ENCODE data around the gene TRRAP. TPM values are rescaled to one million over a fixed set of nuclear protein-coding genes. Genes with fewer than 3 reads are reported as not detected.
"Not testable (repeated sequence)": the region's sequence is repeated elsewhere in the genome, so short reads cannot be mapped to it uniquely, and the experiment has no call there.

Gene TRRAP
- total and polyA plus RNA-seq, 4 donors: 8.3 to 43.1 (median 20.9) TPM

GRCh38 chr7:99042957-99043356, 164.6 kb downstream of the TRRAP start:
- no peak for TF ChIP-seq CTCF (IDR thresholded peaks at IDR 0.05; ENCODE audit: control extremely low read depth, extremely low read depth)
- DNase-seq (no peak), ATAC-seq (ENCODE audit: insufficient read depth, low FRiP score) (no peak)
- H3K36me3 ChIP-seq (ENCODE audit: control insufficient read depth in 4 of 4, insufficient read depth in 4 of 4, low read length in 4 of 4): peaks cover 17 to 53% (median 41%) of the 10 kb centered on the region in 4 donors
- 63 to 73% methylated on average over 5 of the region's 5 CpGs for WGBS, 2 donors
- H3K4me3 ChIP-seq: no peak overlapping the region
- H3K27ac ChIP-seq (ENCODE audit: low read depth in 1 of 2, low read length in 1 of 2): no peak overlapping the region
- H3K27me3 ChIP-seq (ENCODE audit: control insufficient read depth in 3 of 3, insufficient read depth in 3 of 3, low read length in 2 of 3): no peaks in the 10 kb centered on the region
- no peaks in the 10 kb centered on the region for H3K4me1 ChIP-seq (ENCODE audit: control insufficient read depth in 5 of 5, insufficient read depth in 5 of 5, low read length in 5 of 5)
- no peaks in the 10 kb centered on the region for H3K9me3 ChIP-seq (ENCODE audit: control insufficient read depth in 4 of 4, insufficient read depth in 3 of 4, low read length in 3 of 4)
- no peak overlapping the region for H3K9ac ChIP-seq (ENCODE audit: insufficient read depth in 1 of 2, low read length in 2 of 2)

- H3K36me3 ChIP-seq (ENCODE audit: control insufficient read depth in 4 of 4, insufficient read depth in 4 of 4, low read length in 4 of 4): peaks cover 21 to 53% (median 41%) of the 10 kb centered on the region in 4 donors
- H3K9ac ChIP-seq (ENCODE audit: insufficient read depth in 1 of 2, low read length in 2 of 2); DNase-seq; H3K27me3 ChIP-seq (ENCODE audit: control insufficient read depth in 3 of 3, insufficient read depth in 3 of 3, low read length in 2 of 3); ATAC-seq (ENCODE audit: insufficient read depth, low FRiP score); H3K4me3 ChIP-seq; H3K4me1 ChIP-seq (ENCODE audit: control insufficient read depth in 5 of 5, insufficient read depth in 5 of 5, low read length in 5 of 5); H3K27ac ChIP-seq (ENCODE audit: low read depth in 1 of 2, low read length in 1 of 2); H3K9me3 ChIP-seq (ENCODE audit: control insufficient read depth in 4 of 4, insufficient read depth in 3 of 4, low read length in 3 of 4): not testable (repeated sequence)
- 97 to 98% methylated on average over 3 of the region's 3 CpGs for WGBS, 2 donors
These were observed 166.5 kb downstream of the TRRAP start for GRCh38 chr7:99044858-99045257.

DNA sequence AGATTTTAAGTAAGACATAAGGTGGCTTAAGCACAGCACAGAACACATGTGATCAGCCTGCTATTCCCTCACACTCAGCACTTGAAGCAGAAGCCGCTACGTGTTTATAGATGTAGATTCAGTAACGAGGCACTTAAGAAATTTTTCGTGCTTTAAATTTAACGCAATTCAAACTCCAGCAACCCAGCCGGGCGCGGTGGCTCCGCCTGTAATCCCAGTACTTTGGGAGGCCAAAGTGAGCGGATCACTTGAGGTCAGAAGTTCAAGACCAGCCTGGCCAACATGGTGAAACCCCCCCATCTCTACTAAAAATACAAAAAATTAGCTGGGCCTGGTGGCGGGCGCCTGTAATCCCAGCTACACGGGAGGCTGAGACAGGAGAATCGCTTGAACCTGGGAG, 167.9 kb downstream of the TRRAP start:
- not testable (repeated sequence) for H3K4me3 ChIP-seq; H3K4me1 ChIP-seq (ENCODE audit: control insufficient read depth in 5 of 5, insufficient read depth in 5 of 5, low read length in 5 of 5); H3K27me3 ChIP-seq (ENCODE audit: control insufficient read depth in 3 of 3, insufficient read depth in 3 of 3, low read length in 2 of 3); ATAC-seq (ENCODE audit: insufficient read depth, low FRiP score); DNase-seq; H3K9ac ChIP-seq (ENCODE audit: insufficient read depth in 1 of 2, low read length in 2 of 2); H3K27ac ChIP-seq (ENCODE audit: low read depth in 1 of 2, low read length in 1 of 2); H3K9me3 ChIP-seq (ENCODE audit: control insufficient read depth in 4 of 4, insufficient read depth in 3 of 4, low read length in 3 of 4)
- peaks cover 23 to 53% (median 38%) of the 10 kb centered on the region in 4 donors for H3K36me3 ChIP-seq (ENCODE audit: control insufficient read depth in 4 of 4, insufficient read depth in 4 of 4, low read length in 4 of 4)
- 88 to 94% methylated on average over 14 of the region's 14 CpGs for WGBS, 2 donors

GRCh38 chr7:99046722-99047121, 168.4 kb downstream of the TRRAP start:
- H3K27ac ChIP-seq (ENCODE audit: low read depth in 1 of 2, low read length in 1 of 2): no peak overlapping the region
- H3K4me3 ChIP-seq: no peak overlapping the region
- H3K9ac ChIP-seq (ENCODE audit: insufficient read depth in 1 of 2, low read length in 2 of 2): no peak overlapping the region
- 86 to 93% methylated on average over 8 of the region's 8 CpGs for WGBS, 2 donors
- ATAC-seq (ENCODE audit: insufficient read depth, low FRiP score) (no peak), DNase-seq (no peak)
- no peaks in the 10 kb centered on the region for H3K9me3 ChIP-seq (ENCODE audit: control insufficient read depth in 4 of 4, insufficient read depth in 3 of 4, low read length in 3 of 4)
- no peak for TF ChIP-seq CTCF (IDR thresholded peaks at IDR 0.05; ENCODE audit: control extremely low read depth, extremely low read depth)
- no peaks in the 10 kb centered on the region for H3K27me3 ChIP-seq (ENCODE audit: control insufficient read depth in 3 of 3, insufficient read depth in 3 of 3, low read length in 2 of 3)
- H3K36me3 ChIP-seq (ENCODE audit: control insufficient read depth in 4 of 4, insufficient read depth in 4 of 4, low read length in 4 of 4): peaks cover 24 to 53% (median 40%) of the 10 kb centered on the region in 4 donors
- H3K4me1 ChIP-seq (ENCODE audit: control insufficient read depth in 5 of 5, insufficient read depth in 5 of 5, low read length in 5 of 5): no peaks in the 10 kb centered on the region
